HG02840 (cell line): Measurements from ENCODE around the gene EXOC6B.

ENCODE experiments used
- ATAC-seq: cut with Tn5 transposase; IDR thresholded peaks from one replicate; pipeline ENCODE4 v1.9.1; 2021; ENCODE audit warnings: mild to moderate bottlenecking, moderate library complexity, moderate number of reproducible peaks; ENCODE audit not compliant: unreplicated experiment, low FRiP score

EXOC6B gene

GRCh38 chr2:72143441-72144273 is 682.2 kb downstream of the EXOC6B start:
- no peak for ATAC-seq

DNA sequence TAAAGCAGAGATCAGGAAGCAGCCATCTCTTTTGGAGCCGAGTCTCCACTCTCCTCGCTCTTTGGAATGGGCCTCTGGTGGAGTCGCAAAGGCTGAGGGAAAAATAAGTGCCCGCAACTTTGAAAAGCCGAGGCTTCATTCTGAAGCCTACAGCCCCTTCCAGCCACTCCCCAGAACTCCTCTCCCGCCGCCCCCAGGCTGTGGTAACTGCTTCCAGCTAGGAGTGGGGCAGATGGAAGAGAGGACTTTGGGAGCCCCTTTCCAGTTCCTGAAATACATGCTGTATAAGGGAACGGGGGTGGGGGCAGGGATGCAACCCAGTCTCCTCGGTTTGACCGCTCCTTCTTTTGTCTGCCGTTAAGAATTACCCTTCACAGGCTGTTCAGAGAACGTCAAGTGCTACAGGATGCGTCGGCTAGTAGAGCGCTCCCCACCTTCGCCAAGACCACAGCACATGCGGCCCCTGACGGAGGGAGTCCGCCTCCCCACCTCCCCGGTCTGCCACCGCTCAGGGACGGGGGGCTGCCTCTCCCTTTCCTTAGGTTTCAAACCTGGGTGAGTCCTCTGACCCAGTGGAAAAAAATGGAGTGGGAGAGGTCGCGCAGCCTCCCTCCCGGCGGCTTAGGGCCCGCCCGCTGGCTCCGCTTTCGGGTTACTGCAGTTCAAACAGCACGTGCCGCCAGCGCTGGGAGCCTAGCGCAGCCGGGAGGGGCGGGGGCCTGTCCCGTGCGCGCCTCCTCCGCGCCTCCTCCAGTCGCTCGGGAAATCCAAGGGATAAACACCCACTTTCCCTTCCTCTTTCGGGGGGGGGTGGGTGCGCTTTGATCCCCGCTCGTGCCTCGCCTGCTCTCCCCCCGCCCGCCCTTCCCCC is 683.0 kb downstream of the EXOC6B start:
- no peak for ATAC-seq

DNA sequence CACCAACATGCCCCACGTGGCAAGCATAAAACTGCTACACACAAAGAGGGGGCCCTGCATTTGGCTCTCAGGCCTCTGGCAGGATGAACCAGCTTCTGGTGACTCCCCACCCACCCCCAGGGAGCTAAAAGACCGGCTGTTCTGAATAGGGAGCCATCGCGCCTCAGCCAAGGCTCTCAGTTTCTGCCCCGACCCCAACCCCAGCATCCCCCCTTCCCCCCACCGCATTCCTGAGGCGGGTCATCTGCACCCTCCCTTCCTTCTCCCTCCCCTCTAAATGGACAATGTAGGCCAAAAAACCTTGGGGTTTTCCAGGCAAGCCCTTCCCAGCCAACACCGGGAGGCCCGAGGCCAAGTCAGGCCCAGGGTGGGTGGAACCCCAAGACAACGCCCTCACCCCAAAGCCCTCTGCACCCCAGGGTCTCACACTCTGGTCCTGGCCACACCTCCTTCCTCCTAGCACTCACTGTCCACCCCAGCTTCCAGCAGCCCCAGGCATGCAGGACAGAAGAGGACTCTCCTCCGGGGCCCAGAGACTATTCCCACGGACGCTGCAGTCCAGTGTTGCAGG is 683.9 kb downstream of the EXOC6B start:
- no peak for ATAC-seq

- ATAC-seq, result no peak
Observed at GRCh38 chr2:72141032-72141645, 684.7 kb downstream of the EXOC6B start.

GRCh38 chr2:72140621-72140960 is 685.2 kb downstream of the EXOC6B start:
- no peak for ATAC-seq

GRCh38 chr2:72139874-72140620 is 685.8 kb downstream of the EXOC6B start:
- no peak for ATAC-seq

- ATAC-seq, result no peak
Observed at GRCh38 chr2:72139471-72139873, 686.4 kb downstream of the EXOC6B start.

DNA sequence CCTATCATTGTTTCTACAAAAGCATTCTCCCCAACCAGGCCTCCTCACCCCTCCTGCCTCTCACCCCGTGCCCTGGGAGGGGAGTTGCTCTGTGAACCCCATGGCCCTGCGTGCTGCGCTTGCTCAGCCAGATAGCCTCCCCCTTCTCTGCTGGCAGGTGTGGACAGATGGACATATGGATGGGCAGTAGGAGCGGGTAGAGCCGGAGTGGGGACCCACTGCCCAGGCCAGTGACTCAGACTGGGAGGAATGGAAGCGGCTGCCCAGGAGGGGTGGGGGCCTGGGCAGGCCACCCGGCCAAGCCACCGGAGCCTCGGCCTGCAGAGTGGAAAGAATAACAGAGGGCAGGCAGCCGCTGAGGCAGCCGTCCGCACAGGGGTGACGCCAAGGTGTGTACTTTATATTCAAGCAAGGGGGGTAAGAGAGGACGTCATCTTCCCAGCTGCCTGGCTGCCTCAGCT is 686.9 kb downstream of the EXOC6B start:
- no peak for ATAC-seq

DNA sequence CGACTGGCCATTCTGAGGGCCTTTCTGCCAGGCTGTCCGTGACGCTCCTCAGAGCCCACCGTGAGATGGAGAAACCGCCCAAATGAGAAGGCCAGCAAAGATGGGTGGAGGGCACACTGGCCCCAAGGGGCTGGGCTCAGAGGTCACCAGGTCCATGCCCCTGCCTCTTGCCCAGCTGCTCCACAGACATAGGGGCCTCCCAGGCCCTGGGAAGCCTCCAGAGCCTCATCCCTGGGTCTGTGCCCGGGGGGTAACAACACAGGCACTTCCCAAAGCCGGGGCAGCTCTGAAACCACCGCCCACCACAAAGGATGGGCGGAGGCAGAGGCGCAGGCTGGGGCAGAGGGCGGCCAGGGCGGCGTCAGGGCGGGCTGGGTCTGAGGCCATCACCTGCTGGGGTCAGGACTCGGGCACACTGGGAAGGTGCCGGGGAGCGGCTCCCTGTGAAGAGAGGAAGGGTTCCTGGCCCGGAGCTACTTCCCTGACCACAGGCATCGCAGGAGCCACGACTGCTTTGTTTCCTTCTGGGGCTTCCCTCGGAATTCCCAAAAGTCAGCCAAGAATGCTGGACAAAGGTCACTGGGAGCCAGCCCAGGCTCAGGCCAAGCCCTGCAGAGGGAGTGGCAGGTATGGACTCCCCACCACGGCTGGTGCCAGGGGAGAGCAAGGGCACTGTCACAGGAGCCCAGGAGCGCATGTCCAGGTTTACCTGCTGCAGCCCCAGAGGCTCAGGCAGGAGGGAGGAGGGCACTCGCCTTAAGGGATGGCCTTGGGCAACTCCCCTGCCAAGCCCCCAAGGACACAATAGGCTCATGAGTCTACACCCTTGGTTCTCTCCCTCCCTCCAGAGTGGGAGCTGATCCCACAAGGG is 687.6 kb downstream of the EXOC6B start:
- no peak for ATAC-seq

GRCh38 chr2:72137498-72138010 is 688.3 kb downstream of the EXOC6B start:
- peak; percentile 64 for ATAC-seq

GRCh38 chr2:72136933-72137497 is 688.8 kb downstream of the EXOC6B start:
- peak; percentile 10 for ATAC-seq

- ATAC-seq, result no peak
Observed at GRCh38 chr2:72136331-72136730, 689.5 kb downstream of the EXOC6B start.

DNA sequence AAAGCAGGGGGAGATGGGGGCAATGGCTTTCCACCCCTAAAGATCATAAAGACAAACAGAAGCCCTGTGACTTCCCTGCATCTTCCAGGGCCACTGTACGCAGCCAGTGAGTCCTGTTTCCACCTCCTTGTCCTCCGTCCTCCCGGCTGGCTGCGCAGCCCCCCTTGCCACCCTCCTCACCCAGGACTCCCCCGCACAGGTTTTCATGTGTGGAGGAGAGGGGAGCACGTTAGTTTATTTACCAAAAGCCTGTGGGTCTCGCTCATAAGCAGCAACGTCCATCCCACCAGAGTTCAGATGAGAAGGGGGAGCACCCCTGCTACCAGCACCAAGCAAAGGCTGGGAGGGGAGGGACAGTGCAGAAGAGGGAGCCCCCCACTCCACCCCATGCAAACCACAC is 689.9 kb downstream of the EXOC6B start:
- ATAC-seq, result no peak

DNA sequence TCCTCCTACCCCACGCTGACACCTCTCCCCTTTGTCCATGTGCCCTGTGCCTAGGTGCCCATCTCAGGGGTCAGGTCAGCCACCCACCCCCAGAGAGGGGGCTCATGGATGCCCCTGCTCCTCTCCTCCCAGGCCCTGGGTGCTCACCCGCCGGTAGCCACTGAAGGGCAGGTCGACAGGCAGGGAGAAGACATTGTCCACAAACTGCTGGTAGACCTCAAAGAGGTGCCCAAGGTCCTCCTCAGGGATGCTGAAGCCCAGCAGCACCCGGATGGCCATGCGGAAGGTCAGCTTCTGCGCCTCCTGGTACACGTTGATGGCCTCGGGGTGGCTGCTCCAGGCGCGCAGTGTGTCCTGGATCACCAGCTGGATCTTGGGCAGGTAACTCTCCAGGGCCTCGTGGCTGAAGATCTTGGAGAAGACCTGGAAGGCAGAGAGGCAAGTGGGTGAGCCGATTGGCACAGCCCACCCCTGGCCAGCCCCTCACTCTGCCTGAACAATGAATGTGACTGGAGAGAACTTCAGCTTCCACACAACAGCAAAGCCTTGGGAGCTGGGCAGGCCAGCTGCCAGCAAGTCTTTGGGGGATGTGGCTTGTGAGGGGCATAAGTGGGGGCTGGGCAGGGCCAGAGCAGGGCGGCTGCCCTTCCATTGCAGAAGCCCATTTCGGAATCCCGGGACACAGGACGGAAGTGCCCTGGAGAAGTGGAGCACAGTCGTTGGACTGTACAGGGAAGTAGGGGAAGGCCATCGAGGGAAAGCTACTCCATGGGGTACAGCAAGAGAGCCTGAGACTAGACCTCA is 690.6 kb downstream of the EXOC6B start:
- no peak for ATAC-seq

GRCh38 chr2:72134408-72134996 is 691.3 kb downstream of the EXOC6B start:
- no peak for ATAC-seq

DNA sequence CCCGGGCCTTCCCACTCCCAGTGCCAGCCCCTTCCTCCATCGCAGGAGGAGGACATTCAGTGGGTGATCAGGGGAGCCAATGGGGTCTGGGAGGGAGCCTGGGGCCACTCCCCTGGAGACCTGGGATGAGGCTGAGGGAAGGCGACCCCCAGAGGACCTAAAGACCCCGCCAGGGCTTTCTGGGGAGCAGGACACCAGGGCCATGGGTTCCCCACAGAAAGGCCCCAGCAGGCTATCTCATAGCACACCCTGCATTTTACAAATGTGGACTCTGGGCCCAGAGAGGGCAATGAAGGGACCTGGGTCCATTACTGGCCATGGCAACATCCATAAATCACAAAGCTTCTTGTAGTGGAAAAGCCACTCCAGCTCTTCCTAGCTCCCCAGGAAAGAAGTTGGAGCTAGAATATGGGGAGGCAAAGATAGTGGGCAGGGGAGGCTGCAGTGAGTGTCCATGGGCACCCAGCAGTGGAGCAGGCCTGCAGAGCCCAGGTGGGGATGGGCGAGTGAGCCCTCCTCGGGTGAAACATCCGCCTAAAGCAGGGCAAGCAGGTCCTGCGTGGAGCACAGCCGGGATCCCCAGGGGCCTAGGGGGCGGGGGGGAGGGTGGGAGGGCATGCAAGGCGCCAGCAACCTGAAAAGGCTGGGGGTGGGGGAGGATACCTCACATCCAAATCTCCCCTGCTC is 692.0 kb downstream of the EXOC6B start:
- no peak for ATAC-seq
